SK-N-SH treated with all-trans-retinoic acid at 6 μM for 48 hours (cell line): ENCODE results near the gene TMEM43.

Source experiments
- ZFP30 ChIP-seq: fragments of 450-650 bp; formaldehyde crosslinking; IDR thresholded peaks from 2 replicates; pipeline ENCODE4 v1.5.0; 2022; ENCODE audit warnings: mild to moderate bottlenecking, moderate library complexity
- TF ChIP-seq, protein P1 (sequence below): fragments of 250-450 bp; sonication (Bioruptor Pico); IDR thresholded peaks from 2 replicates; pipeline ENCODE4 v1.8.0; 2020; ENCODE audit warnings: mild to moderate bottlenecking, moderate library complexity, borderline replicate concordance
- TF ChIP-seq, protein P2 (sequence below): fragments of 250-450 bp; sonication (Bioruptor Pico); IDR thresholded peaks from 2 replicates; pipeline ENCODE4 v1.5.1; 2020; ENCODE audit warnings: low read depth, mild to moderate bottlenecking, moderate library complexity

GRCh38 chr3:14172496-14172895, 47.6 kb downstream of the TMEM43 start:
- TF ChIP-seq, protein P1, sequence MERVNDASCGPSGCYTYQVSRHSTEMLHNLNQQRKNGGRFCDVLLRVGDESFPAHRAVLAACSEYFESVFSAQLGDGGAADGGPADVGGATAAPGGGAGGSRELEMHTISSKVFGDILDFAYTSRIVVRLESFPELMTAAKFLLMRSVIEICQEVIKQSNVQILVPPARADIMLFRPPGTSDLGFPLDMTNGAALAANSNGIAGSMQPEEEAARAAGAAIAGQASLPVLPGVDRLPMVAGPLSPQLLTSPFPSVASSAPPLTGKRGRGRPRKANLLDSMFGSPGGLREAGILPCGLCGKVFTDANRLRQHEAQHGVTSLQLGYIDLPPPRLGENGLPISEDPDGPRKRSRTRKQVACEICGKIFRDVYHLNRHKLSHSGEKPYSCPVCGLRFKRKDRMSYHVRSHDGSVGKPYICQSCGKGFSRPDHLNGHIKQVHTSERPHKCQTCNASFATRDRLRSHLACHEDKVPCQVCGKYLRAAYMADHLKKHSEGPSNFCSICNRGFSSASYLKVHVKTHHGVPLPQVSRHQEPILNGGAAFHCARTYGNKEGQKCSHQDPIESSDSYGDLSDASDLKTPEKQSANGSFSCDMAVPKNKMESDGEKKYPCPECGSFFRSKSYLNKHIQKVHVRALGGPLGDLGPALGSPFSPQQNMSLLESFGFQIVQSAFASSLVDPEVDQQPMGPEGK (CRISPR knock-in tag): no peak
- TF ChIP-seq, protein P2, sequence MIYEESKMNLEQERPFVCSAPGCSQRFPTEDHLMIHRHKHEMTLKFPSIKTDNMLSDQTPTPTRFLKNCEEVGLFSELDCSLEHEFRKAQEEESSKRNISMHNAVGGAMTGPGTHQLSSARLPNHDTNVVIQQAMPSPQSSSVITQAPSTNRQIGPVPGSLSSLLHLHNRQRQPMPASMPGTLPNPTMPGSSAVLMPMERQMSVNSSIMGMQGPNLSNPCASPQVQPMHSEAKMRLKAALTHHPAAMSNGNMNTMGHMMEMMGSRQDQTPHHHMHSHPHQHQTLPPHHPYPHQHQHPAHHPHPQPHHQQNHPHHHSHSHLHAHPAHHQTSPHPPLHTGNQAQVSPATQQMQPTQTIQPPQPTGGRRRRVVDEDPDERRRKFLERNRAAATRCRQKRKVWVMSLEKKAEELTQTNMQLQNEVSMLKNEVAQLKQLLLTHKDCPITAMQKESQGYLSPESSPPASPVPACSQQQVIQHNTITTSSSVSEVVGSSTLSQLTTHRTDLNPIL (CRISPR knock-in tag): no peak
- TF ChIP-seq ZFP30 (CRISPR knock-in tag): no peak
